Ishikawa (cell line): ENCODE measurements around the gene ANK3.

Experiments
- CEBPB ChIP-seq: IDR thresholded peaks from 2 replicates; pipeline ENCODE4 v1.6.1; 2012
- CREB1 ChIP-seq: IDR thresholded peaks from 2 replicates; pipeline ENCODE4 v1.6.1; 2012; ENCODE audit warnings: low read depth
- EGR1 ChIP-seq: IDR thresholded peaks from 2 replicates; pipeline ENCODE4 v1.6.1; 2012
- EP300 ChIP-seq: IDR thresholded peaks from 2 replicates; pipeline ENCODE4 v1.6.1; 2012; ENCODE audit warnings: borderline replicate concordance
- FOXM1 ChIP-seq: IDR thresholded peaks from 2 replicates; pipeline ENCODE4 v1.6.1; 2012; ENCODE audit warnings: low read depth, borderline replicate concordance
- TAF1 ChIP-seq: IDR thresholded peaks from 2 replicates; pipeline ENCODE4 v1.6.1; 2012; ENCODE audit warnings: low read depth, mild to moderate bottlenecking
- TCF12 ChIP-seq: IDR thresholded peaks from 2 replicates; pipeline ENCODE4 v1.6.1; 2012; ENCODE audit warnings: low read depth
- TEAD4 ChIP-seq: IDR thresholded peaks from 2 replicates; pipeline ENCODE4 v1.6.1; 2012
- YY1 ChIP-seq: IDR thresholded peaks from 2 replicates; pipeline ENCODE4 v1.6.1; 2012; ENCODE audit warnings: low read depth
- TF ChIP-seq, protein P1 (sequence below): IDR thresholded peaks from 2 replicates; pipeline ENCODE4 v1.6.1; 2012
- TF ChIP-seq, protein P2 (sequence below): IDR thresholded peaks from 2 replicates; pipeline ENCODE4 v1.6.1; 2012; ENCODE audit warnings: low read depth, mild to moderate bottlenecking
- TF ChIP-seq, protein P3 (sequence below): IDR thresholded peaks from 2 replicates; pipeline ENCODE4 v1.6.1; 2012

DNA sequence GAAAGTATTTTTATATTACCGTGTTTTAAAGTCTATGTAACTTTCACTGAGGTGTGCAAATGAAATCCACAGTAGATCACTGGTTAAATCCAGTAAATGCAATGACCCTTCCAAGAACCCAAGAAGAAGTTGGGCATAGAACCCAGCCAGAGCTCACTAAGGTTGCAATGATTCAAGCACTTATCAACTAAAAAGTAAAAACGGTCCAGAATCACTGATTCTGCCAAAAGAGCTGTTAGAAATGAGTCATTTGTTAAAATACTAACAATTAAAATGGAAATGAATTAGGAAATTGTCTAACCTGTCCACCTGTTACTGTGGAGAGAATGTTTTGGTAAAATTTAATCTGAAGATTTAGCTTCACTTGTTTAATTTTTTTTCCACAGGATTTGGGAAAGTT is 74.4 kb downstream of the ANK3 start:
- no peak for TF ChIP-seq EP300
- no peak for TF ChIP-seq TEAD4
- no peak for TF ChIP-seq CREB1
- TF ChIP-seq YY1, result no peak
- TF ChIP-seq, protein P1, sequence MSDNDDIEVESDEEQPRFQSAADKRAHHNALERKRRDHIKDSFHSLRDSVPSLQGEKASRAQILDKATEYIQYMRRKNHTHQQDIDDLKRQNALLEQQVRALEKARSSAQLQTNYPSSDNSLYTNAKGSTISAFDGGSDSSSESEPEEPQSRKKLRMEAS, result no peak
- TF ChIP-seq, protein P2, sequence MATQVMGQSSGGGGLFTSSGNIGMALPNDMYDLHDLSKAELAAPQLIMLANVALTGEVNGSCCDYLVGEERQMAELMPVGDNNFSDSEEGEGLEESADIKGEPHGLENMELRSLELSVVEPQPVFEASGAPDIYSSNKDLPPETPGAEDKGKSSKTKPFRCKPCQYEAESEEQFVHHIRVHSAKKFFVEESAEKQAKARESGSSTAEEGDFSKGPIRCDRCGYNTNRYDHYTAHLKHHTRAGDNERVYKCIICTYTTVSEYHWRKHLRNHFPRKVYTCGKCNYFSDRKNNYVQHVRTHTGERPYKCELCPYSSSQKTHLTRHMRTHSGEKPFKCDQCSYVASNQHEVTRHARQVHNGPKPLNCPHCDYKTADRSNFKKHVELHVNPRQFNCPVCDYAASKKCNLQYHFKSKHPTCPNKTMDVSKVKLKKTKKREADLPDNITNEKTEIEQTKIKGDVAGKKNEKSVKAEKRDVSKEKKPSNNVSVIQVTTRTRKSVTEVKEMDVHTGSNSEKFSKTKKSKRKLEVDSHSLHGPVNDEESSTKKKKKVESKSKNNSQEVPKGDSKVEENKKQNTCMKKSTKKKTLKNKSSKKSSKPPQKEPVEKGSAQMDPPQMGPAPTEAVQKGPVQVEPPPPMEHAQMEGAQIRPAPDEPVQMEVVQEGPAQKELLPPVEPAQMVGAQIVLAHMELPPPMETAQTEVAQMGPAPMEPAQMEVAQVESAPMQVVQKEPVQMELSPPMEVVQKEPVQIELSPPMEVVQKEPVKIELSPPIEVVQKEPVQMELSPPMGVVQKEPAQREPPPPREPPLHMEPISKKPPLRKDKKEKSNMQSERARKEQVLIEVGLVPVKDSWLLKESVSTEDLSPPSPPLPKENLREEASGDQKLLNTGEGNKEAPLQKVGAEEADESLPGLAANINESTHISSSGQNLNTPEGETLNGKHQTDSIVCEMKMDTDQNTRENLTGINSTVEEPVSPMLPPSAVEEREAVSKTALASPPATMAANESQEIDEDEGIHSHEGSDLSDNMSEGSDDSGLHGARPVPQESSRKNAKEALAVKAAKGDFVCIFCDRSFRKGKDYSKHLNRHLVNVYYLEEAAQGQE, result no peak
- TF ChIP-seq TAF1, result no peak
- no peak for TF ChIP-seq FOXM1
- TF ChIP-seq EGR1, result no peak
- TF ChIP-seq TCF12, result no peak
- no peak for TF ChIP-seq CEBPB
- TF ChIP-seq, protein P3, sequence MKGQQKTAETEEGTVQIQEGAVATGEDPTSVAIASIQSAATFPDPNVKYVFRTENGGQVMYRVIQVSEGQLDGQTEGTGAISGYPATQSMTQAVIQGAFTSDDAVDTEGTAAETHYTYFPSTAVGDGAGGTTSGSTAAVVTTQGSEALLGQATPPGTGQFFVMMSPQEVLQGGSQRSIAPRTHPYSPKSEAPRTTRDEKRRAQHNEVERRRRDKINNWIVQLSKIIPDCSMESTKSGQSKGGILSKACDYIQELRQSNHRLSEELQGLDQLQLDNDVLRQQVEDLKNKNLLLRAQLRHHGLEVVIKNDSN, result no peak
